A673 (cell line): ENCODE measurements around the gene SH3RF1.

Experiments used
- CTCF ChIP-seq: fragments of 300-800, 200-600 bp; sonication (generic); conservative IDR thresholded peaks from 2 replicates; pipeline ENCODE4 v1.5.1; 2017; ENCODE audit warnings: low read depth, mild to moderate bottlenecking, antibody characterized with exemption, low read length, moderate library complexity, mixed read lengths
- EZH2 ChIP-seq: fragments of 200-600 bp; sonication (generic); IDR thresholded peaks from 2 replicates; pipeline ENCODE4 v1.6.1; 2017; ENCODE audit warnings: borderline replicate concordance, low read depth, mild to moderate bottlenecking, mixed read lengths, antibody characterized with exemption, low read length; ENCODE audit not compliant: poor library complexity, severe bottlenecking

GRCh38 chr4:169184686-169185085 is 86.1 kb downstream of the SH3RF1 start:
- TF ChIP-seq CTCF (no peak), EZH2 (no peak)
